Sigmoid colon (tissue), 7 donors: Measurements from ENCODE around the gene CAPZA2. TPM values are rescaled to one million over a fixed set of nuclear protein-coding genes. Genes with fewer than 3 reads are reported as not detected.

Source experiments
- DNase-seq: peaks from one replicate; pipeline ENCODE4 v3.0.0-alpha.2; 2019
- H3K27ac ChIP-seq, 4 donors: fragments of 200-600 bp; sonication (generic); one replicate each; pipeline ENCODE4 v1.5.1; 2016 to 2019; ENCODE audit warnings: mild to moderate bottlenecking in 1 of 4
- H3K27me3 ChIP-seq, 3 donors: fragments of 200-600 bp; sonication (generic); one replicate each; pipeline ENCODE4 v1.5.1; 2019; ENCODE audit warnings: mild to moderate bottlenecking in 1 of 3
- H3K36me3 ChIP-seq, 4 donors: fragments of 200-600 bp; sonication (generic); one replicate each; pipeline ENCODE4 v1.5.1; 2016 to 2019
- H3K4me1 ChIP-seq, 4 donors: fragments of 200-600 bp; sonication (generic); one replicate each; pipeline ENCODE4 v1.5.1; 2017 to 2019
- H3K4me3 ChIP-seq, 4 donors: fragments of 200-600 bp; sonication (generic); one replicate each; pipeline ENCODE4 v1.5.1; 2017 to 2019; ENCODE audit warnings: mild to moderate bottlenecking in 2 of 4, moderate library complexity in 1 of 4
- H3K9me3 ChIP-seq, 4 donors: fragments of 200-600 bp in 3 of 4; sonication (generic) in 3 of 4; one replicate each; pipeline versions ENCODE4 v1.5.1 to v1.6.1; 2013 to 2019
- CTCF ChIP-seq, 4 experiments: fragments of 450-650 bp in 3 of 4; fragments of 200-600 bp in 1 of 4; IDR thresholded peaks; one replicate each; pipeline ENCODE4 v1.5.1; 2016 to 2019; ENCODE audit warnings: antibody characterized with exemption in 4 of 4, mild to moderate bottlenecking in 3 of 4, moderate library complexity in 2 of 4
- EP300 ChIP-seq, 4 donors: sonication (generic); formaldehyde crosslinking; IDR thresholded peaks; one replicate each; pipeline ENCODE4 v1.6.1; 2017; ENCODE audit warnings: antibody characterized with exemption in 4 of 4
- POLR2A ChIP-seq, 2 donors: fragments of 450-650 bp; IDR thresholded peaks; one replicate each; pipeline ENCODE4 v1.6.1; 2016; ENCODE audit warnings: antibody characterized with exemption in 2 of 2, mild to moderate bottlenecking in 2 of 2, moderate library complexity in 2 of 2
- POLR2AphosphoS5 ChIP-seq, 4 donors: sonication (generic); formaldehyde crosslinking; IDR thresholded peaks; one replicate each; pipeline ENCODE4 v1.6.1; 2017; ENCODE audit warnings: antibody characterized with exemption in 4 of 4
- WGBS, 2 donors: extraction: QIAGEN DNeasy Blood & Tissue Kit; methylation state at CpG; one replicate each; pipeline ENCODE4 v1.1.7; 2013; 5-methylcytosine and 5-hydroxymethylcytosine counted together
- intact Hi-C: fragments of 100-400 bp; cut with DNase I; formaldehyde crosslinking; loops from one replicate; pipeline ENCODE4 v1.15.1; 2023
- polyA plus RNA-seq, 3 donors: library from polyadenylated mRNA; stranded (reverse); fragments of 200-250 nt; gene quantifications; one replicate each; pipeline ENCODE4 v1.2.3, GENCODE V29; 2013
- total RNA-seq, 4 donors: library from RNA; depleted of rRNA; stranded (reverse); fragments of >200 nt; gene quantifications; one replicate each; pipeline ENCODE4 v1.1.0, GENCODE V29; 2016
- donor health status: healthy with polysubstance abuse.
- donor health status: Bipolar disorder and iron deficiency.
- donor health status: healthy.

CAPZA2 gene
- total and polyA plus RNA-seq, 7 donors = 75.3 to 242 (median 189) TPM

- TF ChIP-seq CTCF (IDR thresholded peaks at IDR 0.05) (no peak), EP300 (IDR thresholded peaks at IDR 0.05) (no peak), POLR2A (IDR thresholded peaks at IDR 0.05) (no peak), POLR2AphosphoS5 (IDR thresholded peaks at IDR 0.05) (no peak)
- H3K36me3 ChIP-seq = peaks cover 9 to 86% (median 43%) of the 10 kb centered on the region in 4 donors
- WGBS, 2 donors = 91 to 99% methylated on average over 1 of the region's 1 CpG
Observed at GRCh38 chr7:116912269-116912909, 50.0 kb downstream of the CAPZA2 start.

GRCh38 chr7:116918704-116919103 is 56.3 kb downstream of the CAPZA2 start:
- 92 to 94% methylated on average over 3 of the region's 3 CpGs for WGBS, 2 donors
- Histone ChIP-seq H3K4me3 (no peak overlapping the region), H3K4me1 (no peaks in the 10 kb centered on the region), H3K27ac (no peak overlapping the region), H3K27me3 (no peaks in the 10 kb centered on the region), H3K9me3 (no peaks in the 10 kb centered on the region), H3K36me3 (peaks cover 0 to 70% (median 34%) of the 10 kb centered on the region in 4 donors)
- intact Hi-C loops = no loop called here
- no peak for TF ChIP-seq POLR2AphosphoS5 (IDR thresholded peaks at IDR 0.05)
- no peak for TF ChIP-seq POLR2A (IDR thresholded peaks at IDR 0.05)
- DNase-seq = no peak

More at GRCh38 chr7:116912269-116912909, 50.0 kb downstream of the CAPZA2 start:
- Histone ChIP-seq H3K27ac (no peak overlapping the region), H3K4me3 (no peak overlapping the region), H3K27me3 (no peaks in the 10 kb centered on the region), H3K4me1 (no peaks in the 10 kb centered on the region), H3K9me3 (no peaks in the 10 kb centered on the region)
- no peak for DNase-seq
- intact Hi-C loops = no loop called here

- no peak overlapping the region for H3K4me3 ChIP-seq
- intact Hi-C loops = no loop called here
- no peaks in the 10 kb centered on the region for H3K27me3 ChIP-seq
- H3K4me1 ChIP-seq = no peaks in the 10 kb centered on the region
- DNase-seq = no peak
- H3K36me3 ChIP-seq = peaks cover 0 to 55% (median 24%) of the 10 kb centered on the region in 4 donors
- no peak overlapping the region for H3K27ac ChIP-seq
- TF ChIP-seq POLR2A (IDR thresholded peaks at IDR 0.05) (no peak), POLR2AphosphoS5 (IDR thresholded peaks at IDR 0.05) (no peak), CTCF (IDR thresholded peaks at IDR 0.05) (no peak), EP300 (IDR thresholded peaks at IDR 0.05) (no peak)
- H3K9me3 ChIP-seq = no peaks in the 10 kb centered on the region
Observed at GRCh38 chr7:116920359-116920758, 58.0 kb downstream of the CAPZA2 start.

- Histone ChIP-seq H3K36me3 (peaks cover 0 to 34% (median 9%) of the 10 kb centered on the region in 4 donors), H3K9me3 (no peaks in the 10 kb centered on the region), H3K27me3 (no peaks in the 10 kb centered on the region), H3K4me3 (no peak overlapping the region), H3K27ac (no peak overlapping the region), H3K4me1 (no peaks in the 10 kb centered on the region)
- intact Hi-C loops = no loop called here
- 69 to 72% methylated on average over 5 of the region's 5 CpGs for WGBS, 2 donors
- DNase-seq = no peak
- TF ChIP-seq EP300 (IDR thresholded peaks at IDR 0.05) (no peak), CTCF (IDR thresholded peaks at IDR 0.05) (no peak), POLR2A (IDR thresholded peaks at IDR 0.05) (no peak), POLR2AphosphoS5 (IDR thresholded peaks at IDR 0.05) (no peak)
Observed at GRCh38 chr7:116922545-116922944, 60.2 kb downstream of the CAPZA2 start.

- intact Hi-C loops = no loop called here
- Histone ChIP-seq H3K4me3 (no peak overlapping the region), H3K4me1 (no peaks in the 10 kb centered on the region), H3K27ac (no peak overlapping the region), H3K9me3 (no peaks in the 10 kb centered on the region), H3K36me3 (peaks cover 0 to 13% (median 0%) of the 10 kb centered on the region in 4 donors), H3K27me3 (no peaks in the 10 kb centered on the region)
- TF ChIP-seq CTCF (IDR thresholded peaks at IDR 0.05) = no peak
- 62 to 71% methylated on average over 5 of the region's 5 CpGs for WGBS, 2 donors
- DNase-seq = no peak
Observed at GRCh38 chr7:116924741-116925140, 62.4 kb downstream of the CAPZA2 start.
